ENCODE data around the gene CCT3. TPM values are rescaled to one million over a fixed set of nuclear protein-coding genes. Genes with fewer than 3 reads are reported as not detected.

Gene CCT3
- total RNA-seq, 2 experiments from 2014 or later: 379 to 388 TPM

DNA sequence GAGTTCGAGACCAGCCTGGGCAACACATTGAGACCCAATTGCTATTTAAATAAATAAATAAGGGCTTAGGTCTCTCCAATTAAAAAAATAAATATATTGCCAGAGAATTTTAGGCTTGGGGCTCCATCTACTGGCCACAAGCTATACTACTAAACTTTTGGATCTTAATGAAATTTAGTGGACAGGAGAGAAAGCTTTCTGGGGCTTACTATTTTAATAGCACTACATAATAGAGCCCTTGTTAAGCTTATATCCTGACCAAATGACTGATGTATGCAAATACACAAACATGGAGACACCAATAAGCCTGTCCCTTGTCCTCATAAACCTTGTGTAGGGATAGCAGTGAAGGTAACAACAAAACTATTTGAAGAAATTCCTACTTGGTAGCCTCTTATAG lies 18.4 kb downstream of the CCT3 start:
- no peaks in the 10 kb centered on the region for H3K9me3 Mint-ChIP-seq
- ATAC-seq (no peak), DNase-seq (peak; percentile 39)
- TF ChIP-seq, protein P1, sequence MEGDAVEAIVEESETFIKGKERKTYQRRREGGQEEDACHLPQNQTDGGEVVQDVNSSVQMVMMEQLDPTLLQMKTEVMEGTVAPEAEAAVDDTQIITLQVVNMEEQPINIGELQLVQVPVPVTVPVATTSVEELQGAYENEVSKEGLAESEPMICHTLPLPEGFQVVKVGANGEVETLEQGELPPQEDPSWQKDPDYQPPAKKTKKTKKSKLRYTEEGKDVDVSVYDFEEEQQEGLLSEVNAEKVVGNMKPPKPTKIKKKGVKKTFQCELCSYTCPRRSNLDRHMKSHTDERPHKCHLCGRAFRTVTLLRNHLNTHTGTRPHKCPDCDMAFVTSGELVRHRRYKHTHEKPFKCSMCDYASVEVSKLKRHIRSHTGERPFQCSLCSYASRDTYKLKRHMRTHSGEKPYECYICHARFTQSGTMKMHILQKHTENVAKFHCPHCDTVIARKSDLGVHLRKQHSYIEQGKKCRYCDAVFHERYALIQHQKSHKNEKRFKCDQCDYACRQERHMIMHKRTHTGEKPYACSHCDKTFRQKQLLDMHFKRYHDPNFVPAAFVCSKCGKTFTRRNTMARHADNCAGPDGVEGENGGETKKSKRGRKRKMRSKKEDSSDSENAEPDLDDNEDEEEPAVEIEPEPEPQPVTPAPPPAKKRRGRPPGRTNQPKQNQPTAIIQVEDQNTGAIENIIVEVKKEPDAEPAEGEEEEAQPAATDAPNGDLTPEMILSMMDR (IDR thresholded peaks at IDR 0.05): peak; percentile 47
- intact Hi-C loops (cut with micrococcal nuclease): no loop called here
- POLR2A ChIA-PET: interaction anchor here (0.6 to 1.5 kb wide), 4 partner anchors 12 to 37 kb away, joined by 3 to 5 read pairs (median 4); partner anchors contain the start of genes SMG5 and TMEM79
- CTCF ChIA-PET: interaction anchor here (0.6 to 4.0 kb wide), 37 partner anchors 9 to 295 kb away, joined by 3 to 37 read pairs (median 4); partner anchors contain the start of genes CCT3, SMG5, TMEM79 and TSACC
- H3K27me3 Mint-ChIP-seq: no peaks in the 10 kb centered on the region
- peaks cover 46% of the 10 kb centered on the region for H3K36me3 Mint-ChIP-seq (ENCODE audit: low read depth)
- no peaks in the 10 kb centered on the region for H3K4me1 Mint-ChIP-seq (ENCODE audit: low read depth)
- H3K4me3 Mint-ChIP-seq: no peak overlapping the region
- H3K27ac Mint-ChIP-seq: no peak overlapping the region

- ChIA-PET POLR2A (interaction anchor here (0.7 to 1.9 kb wide), 3 partner anchors 20 to 164 kb away, joined by 3 to 9 read pairs (median 3); no protein-coding TSS in a partner anchor), CTCF (interaction anchor here (1.1 to 4.0 kb wide), 6 partner anchors 20 to 220 kb away, joined by 3 to 37 read pairs (median 4); partner anchors contain the start of gene SMG5)
- no peak overlapping the region for H3K4me3 Mint-ChIP-seq
- no peak overlapping the region for H3K27ac Mint-ChIP-seq
- no peaks in the 10 kb centered on the region for H3K9me3 Mint-ChIP-seq
- TF ChIP-seq, protein P1 (IDR thresholded peaks at IDR 0.05): no peak
- intact Hi-C loops (cut with micrococcal nuclease): no loop called here
- ATAC-seq (no peak), DNase-seq (no peak)
- peaks cover 56% of the 10 kb centered on the region for H3K36me3 Mint-ChIP-seq (ENCODE audit: low read depth)
- H3K4me1 Mint-ChIP-seq (ENCODE audit: low read depth): no peaks in the 10 kb centered on the region
- H3K27me3 Mint-ChIP-seq: no peaks in the 10 kb centered on the region
Measured at GRCh38 chr1:156316909-156317308, 21.2 kb downstream of the CCT3 start.

DNA sequence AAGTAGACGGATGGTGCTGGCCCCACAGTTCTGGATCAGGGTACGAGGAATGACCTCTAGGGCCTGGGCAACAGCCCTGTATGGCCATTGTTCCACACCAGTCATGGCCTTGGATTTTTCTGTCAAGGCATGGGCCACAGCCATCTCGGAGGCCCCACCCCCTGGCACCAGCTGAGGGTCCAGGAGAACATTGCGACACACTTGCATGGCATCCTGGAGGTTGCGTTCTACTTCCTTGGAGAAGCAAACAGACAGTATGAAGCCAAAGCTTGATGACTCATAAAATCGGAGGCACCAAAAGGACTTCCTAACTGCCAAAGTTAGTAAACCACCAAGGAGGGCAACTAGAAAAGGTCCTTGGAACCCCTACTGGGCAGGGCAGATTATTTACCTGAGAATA lies 27.1 kb downstream of the CCT3 start:
- CTCF ChIA-PET: interaction anchor here (1.0 kb wide), 1 partner anchor 8 kb away, joined by 4 read pairs; no protein-coding TSS in a partner anchor

DNA sequence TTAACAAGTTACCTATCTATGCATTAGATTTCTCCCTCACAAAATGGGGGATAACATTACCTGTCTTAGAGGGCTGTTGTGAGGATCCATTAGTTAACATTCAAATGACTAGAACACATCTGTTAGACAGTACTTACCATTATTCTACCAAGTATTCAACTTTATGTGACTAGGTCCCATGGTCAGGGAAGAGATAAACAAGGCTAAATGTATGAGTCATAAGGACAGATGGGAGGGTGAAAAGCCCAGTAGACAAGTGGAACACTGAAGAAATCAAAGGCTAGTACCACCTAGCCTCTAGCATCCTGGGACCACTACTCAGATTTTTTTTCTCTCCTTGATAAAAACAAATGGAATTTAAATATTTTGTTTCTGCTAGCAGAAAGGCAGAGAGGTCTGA lies 30.0 kb downstream of the CCT3 start:
- DNase-seq (no peak), ATAC-seq (no peak)
- Mint-ChIP-seq H3K27me3 (no peaks in the 10 kb centered on the region), H3K9me3 (no peaks in the 10 kb centered on the region), H3K27ac (no peak overlapping the region), H3K4me1 (ENCODE audit: low read depth) (peaks cover 2% of the 10 kb centered on the region), H3K4me3 (no peak overlapping the region), H3K36me3 (ENCODE audit: low read depth) (peaks cover 37% of the 10 kb centered on the region)
- CTCF ChIA-PET: interaction anchor here (1.0 to 1.2 kb wide), 2 partner anchors 12 to 25 kb away, joined by 3 read pairs; partner anchors contain the start of gene SMG5
- intact Hi-C loops (cut with micrococcal nuclease): no loop called here
- TF ChIP-seq, protein P1 (IDR thresholded peaks at IDR 0.05): no peak
- POLR2A ChIA-PET: interaction anchor here (0.6 to 1.4 kb wide), 4 partner anchors 18 to 49 kb away, joined by 3 to 4 read pairs (median 3); partner anchors contain the start of gene SMG5

More for the DNA sequence above, 27.1 kb downstream of the CCT3 start:
- ATAC-seq (no peak), DNase-seq (no peak)
- Mint-ChIP-seq H3K9me3 (no peaks in the 10 kb centered on the region), H3K4me1 (ENCODE audit: low read depth) (no peaks in the 10 kb centered on the region), H3K36me3 (ENCODE audit: low read depth) (peaks cover 47% of the 10 kb centered on the region), H3K4me3 (no peak overlapping the region), H3K27ac (no peak overlapping the region), H3K27me3 (no peaks in the 10 kb centered on the region)
- intact Hi-C loops (cut with micrococcal nuclease): no loop called here
- POLR2A ChIA-PET: no interaction called here
- TF ChIP-seq, protein P1 (IDR thresholded peaks at IDR 0.05): no peak

- H3K9me3 Mint-ChIP-seq: no peaks in the 10 kb centered on the region
- DNase-seq (no peak), ATAC-seq (no peak)
- H3K4me3 Mint-ChIP-seq: no peak overlapping the region
- CTCF ChIA-PET: interaction anchor here (1.0 kb wide), 1 partner anchor 31 kb away, joined by 3 read pairs; no protein-coding TSS in a partner anchor
- peaks cover 2% of the 10 kb centered on the region for H3K4me1 Mint-ChIP-seq (ENCODE audit: low read depth)
- no peaks in the 10 kb centered on the region for H3K27me3 Mint-ChIP-seq
- TF ChIP-seq, protein P1 (IDR thresholded peaks at IDR 0.05): no peak
- no peak overlapping the region for H3K27ac Mint-ChIP-seq
- POLR2A ChIA-PET: interaction anchor here (0.6 to 5.1 kb wide), 3 partner anchors 22 to 363 kb away, joined by 3 to 23 read pairs (median 4); partner anchors contain the start of genes SMG5 and TMEM79
- H3K36me3 Mint-ChIP-seq (ENCODE audit: low read depth): peaks cover 24% of the 10 kb centered on the region
- intact Hi-C loops (cut with micrococcal nuclease): no loop called here
Measured at GRCh38 chr1:156305215-156305614, 32.9 kb downstream of the CCT3 start.
